Lung (tissue), 12 donors: Measurements from ENCODE around the gene XRCC5. TPM values are rescaled to one million over a fixed set of nuclear protein-coding genes. Genes with fewer than 3 reads are reported as not detected.

Experiments used
- ATAC-seq: fragments of 200-7000 bp; cut with Tn5 transposase; one replicate; pipeline ENCODE4 v1.9.1; 2020; ENCODE audit warnings: moderate number of reproducible peaks; ENCODE audit not compliant: insufficient read depth, low FRiP score
- DNase-seq, 3 donors: peaks; one replicate each; pipeline ENCODE4 v3.0.0-alpha.2; 2013 to 2017
- H3K27ac ChIP-seq, 2 donors: one replicate each; pipeline ENCODE4 v1.5.1; 2013; ENCODE audit warnings: mild to moderate bottlenecking in 2 of 2, moderate library complexity in 2 of 2, control low read depth in 1 of 2, inconsistent platforms in 1 of 2, low read depth in 1 of 2, low read length in 1 of 2
- H3K27me3 ChIP-seq, 3 donors: one replicate each; pipeline ENCODE4 v1.5.1; 2013; ENCODE audit warnings: low read length in 2 of 3; ENCODE audit not compliant: control insufficient read depth in 3 of 3, insufficient read depth in 3 of 3
- H3K36me3 ChIP-seq, 4 donors: one replicate each; pipeline ENCODE4 v1.5.1; 2013; ENCODE audit warnings: low read length in 4 of 4, mild to moderate bottlenecking in 1 of 4, moderate library complexity in 1 of 4; ENCODE audit not compliant: control insufficient read depth in 4 of 4, insufficient read depth in 4 of 4
- H3K4me1 ChIP-seq, 5 donors: one replicate each; pipeline ENCODE4 v1.5.1; 2013; ENCODE audit warnings: low read length in 5 of 5, mild to moderate bottlenecking in 2 of 5, moderate library complexity in 1 of 5; ENCODE audit not compliant: control insufficient read depth in 5 of 5, insufficient read depth in 5 of 5
- H3K4me3 ChIP-seq: one replicate; pipeline ENCODE4 v1.5.1; 2013; ENCODE audit warnings: mild to moderate bottlenecking, control low read depth, moderate library complexity
- H3K9ac ChIP-seq, 2 donors: one replicate each; pipeline ENCODE4 v1.5.1; 2013; ENCODE audit warnings: low read length in 2 of 2, control low read depth in 1 of 2; ENCODE audit not compliant: insufficient read depth in 1 of 2
- H3K9me3 ChIP-seq, 4 donors: one replicate each; pipeline ENCODE4 v1.5.1; 2013; ENCODE audit warnings: low read length in 3 of 4, mild to moderate bottlenecking in 1 of 4, moderate library complexity in 1 of 4; ENCODE audit not compliant: control insufficient read depth in 4 of 4, insufficient read depth in 3 of 4
- CTCF ChIP-seq: IDR thresholded peaks from 2 replicates; pipeline ENCODE4 v1.5.1; 2012; ENCODE audit warnings: mild to moderate bottlenecking; ENCODE audit errors: control extremely low read depth, extremely low read depth
- WGBS, 2 donors: extraction: QIAGEN DNeasy Blood & Tissue Kit; methylation state at CpG; one replicate each; pipeline ENCODE4 v1.1.7; 2013; 5-methylcytosine and 5-hydroxymethylcytosine counted together
- polyA plus RNA-seq, 2 donors: library from polyadenylated mRNA; stranded (reverse); fragments of 200-250 nt; gene quantifications; one replicate each; pipeline ENCODE4 v1.2.1, GENCODE V29; 2013
- total RNA-seq, 2 donors: library from RNA; depleted of rRNA in 1 of 2; stranded (reverse); fragments of >200 nt in 1 of 2; gene quantifications; one replicate each; pipeline ENCODE4 v1.2.1, GENCODE V29; 2014 to 2021
- donor health status: control.
- donor health status: control.
- donor health status: Bipolar disorder and iron deficiency.
- donor health status: healthy.
- donor health status: DM: yes; HTN: yes; CAD: no.

The XRCC5 gene
- total and polyA plus RNA-seq, 4 donors = 67.3 to 200 (median 144) TPM

DNA sequence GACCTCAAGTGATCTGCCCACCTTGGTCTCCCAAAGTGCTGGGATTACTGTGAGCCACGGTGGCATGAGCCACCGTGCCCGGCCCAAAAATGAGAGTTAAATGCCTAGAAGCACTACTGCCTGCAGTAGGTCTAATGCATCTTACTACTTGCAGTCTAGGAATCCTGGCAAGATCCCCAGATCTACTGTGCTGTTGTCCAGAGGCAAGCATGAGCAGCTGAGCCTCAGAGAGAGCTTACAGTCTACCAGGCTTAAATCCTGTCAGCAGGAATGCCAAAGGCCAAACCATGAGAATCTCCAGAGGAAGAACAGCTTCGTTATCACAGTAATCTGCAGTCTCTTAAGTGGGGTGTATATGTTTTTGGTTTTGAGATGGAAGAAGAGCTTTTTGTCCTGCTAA lies 54.4 kb downstream of the XRCC5 start:
- Histone ChIP-seq H3K4me3 (no peak overlapping the region), H3K27ac (no peak overlapping the region), H3K9ac (no peak overlapping the region), H3K4me1 (peaks cover 0 to 4% (median 0%) of the 10 kb centered on the region in 5 donors), H3K27me3 (no peaks in the 10 kb centered on the region), H3K36me3 (peaks cover 37 to 61% (median 47%) of the 10 kb centered on the region in 4 donors), H3K9me3 (no peaks in the 10 kb centered on the region)
- 96% methylated on average over 4 of the region's 4 CpGs for whole genome bisulfite sequencing, 2 donors
- DNase-seq = no peak
- TF ChIP-seq CTCF = no peak
- ATAC-seq = no peak

DNA sequence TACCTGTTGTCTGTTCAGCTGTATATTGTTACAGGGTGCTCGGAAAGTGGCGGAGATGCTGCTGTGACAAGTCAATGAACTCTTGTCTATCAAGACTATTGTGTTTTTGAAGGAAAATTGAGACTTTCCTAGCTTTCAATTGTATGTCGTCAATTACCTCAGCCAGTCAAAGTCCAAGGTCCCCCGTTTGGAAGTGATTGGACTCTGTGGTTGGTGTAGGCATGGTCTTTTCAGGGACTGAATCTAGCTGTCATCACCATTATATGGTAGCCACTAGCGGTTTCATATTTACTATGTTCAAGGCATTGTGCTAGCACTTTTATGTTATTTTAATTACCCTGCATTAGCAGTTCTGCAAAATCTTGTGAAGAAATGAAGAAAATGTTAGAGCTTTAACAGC lies 54.9 kb downstream of the XRCC5 start:
- ATAC-seq (no peak), DNase-seq (no peak)
- Histone ChIP-seq H3K4me1 (peaks cover 0 to 4% (median 0%) of the 10 kb centered on the region in 5 donors), H3K36me3 (peaks cover 37 to 65% (median 49%) of the 10 kb centered on the region in 4 donors), H3K27me3 (no peaks in the 10 kb centered on the region), H3K9ac (no peak overlapping the region), H3K4me3 (no peak overlapping the region), H3K9me3 (no peaks in the 10 kb centered on the region), H3K27ac (no peak overlapping the region)
- TF ChIP-seq CTCF = no peak
- 96 to 97% methylated on average over 5 of the region's 5 CpGs for WGBS, 2 donors

GRCh38 chr2:216164576-216164975 lies 55.4 kb downstream of the XRCC5 start:
- H3K9ac ChIP-seq = no peak overlapping the region
- TF ChIP-seq CTCF = no peak
- 81 to 85% methylated on average over 4 of the region's 4 CpGs for WGBS, 2 donors
- H3K9me3 ChIP-seq = no peaks in the 10 kb centered on the region
- peaks cover 0 to 3% (median 0%) of the 10 kb centered on the region in 5 donors for H3K4me1 ChIP-seq
- no peak overlapping the region for H3K4me3 ChIP-seq
- DNase-seq (no peak), ATAC-seq (no peak)
- no peak overlapping the region for H3K27ac ChIP-seq
- H3K27me3 ChIP-seq = no peaks in the 10 kb centered on the region
- H3K36me3 ChIP-seq = peaks cover 37 to 69% (median 50%) of the 10 kb centered on the region in 4 donors

GRCh38 chr2:216165711-216166110 lies 56.6 kb downstream of the XRCC5 start:
- ATAC-seq = no peak
- no peak overlapping the region for H3K27ac ChIP-seq
- no peak for DNase-seq
- H3K4me1 ChIP-seq = peaks cover 0 to 3% (median 0%) of the 10 kb centered on the region in 5 donors
- no peaks in the 10 kb centered on the region for H3K9me3 ChIP-seq
- no peak overlapping the region for H3K4me3 ChIP-seq
- peaks cover 35 to 66% (median 46%) of the 10 kb centered on the region in 4 donors for H3K36me3 ChIP-seq
- 94 to 97% methylated on average over 4 of the region's 4 CpGs for WGBS, 2 donors
- H3K27me3 ChIP-seq = no peaks in the 10 kb centered on the region
- H3K9ac ChIP-seq = no peak overlapping the region
- TF ChIP-seq CTCF = no peak
